Loucy (cell line): Measurements from ENCODE around the gene PLD5.

Source experiments
- EZH2phosphoT487 ChIP-seq: fragments of 200-600 bp; IDR thresholded peaks from 2 replicates; pipeline ENCODE4 v1.6.1; 2018; ENCODE audit warnings: antibody characterized with exemption, mild to moderate bottlenecking, moderate library complexity, borderline replicate concordance
- TF ChIP-seq, protein P1 (sequence below): fragments of 200-600 bp; sonication (generic); conservative IDR thresholded peaks from 2 replicates; pipeline ENCODE4 v1.5.1; 2014; ENCODE audit warnings: mild to moderate bottlenecking, antibody characterized with exemption, low read length

DNA sequence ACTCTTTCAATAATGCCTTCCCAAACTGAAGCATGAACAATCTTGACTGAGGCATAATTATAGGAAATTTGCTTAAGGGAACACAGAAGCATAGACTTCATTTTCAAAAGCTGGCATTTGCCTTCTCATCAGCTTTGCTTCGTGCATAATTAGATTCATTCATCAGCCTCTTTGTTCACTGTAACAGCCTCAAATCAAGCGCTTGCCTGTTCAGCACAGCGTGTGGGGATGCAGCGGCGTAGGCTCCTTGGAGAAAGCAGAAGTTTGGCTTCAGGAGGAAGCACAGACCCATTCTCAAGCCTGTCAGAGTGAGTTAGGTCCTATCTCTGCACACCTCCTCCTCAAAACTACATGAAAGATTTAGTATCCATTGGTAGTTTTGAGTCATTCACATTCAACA, 279.2 kb downstream of the PLD5 start:
- TF ChIP-seq, protein P1, sequence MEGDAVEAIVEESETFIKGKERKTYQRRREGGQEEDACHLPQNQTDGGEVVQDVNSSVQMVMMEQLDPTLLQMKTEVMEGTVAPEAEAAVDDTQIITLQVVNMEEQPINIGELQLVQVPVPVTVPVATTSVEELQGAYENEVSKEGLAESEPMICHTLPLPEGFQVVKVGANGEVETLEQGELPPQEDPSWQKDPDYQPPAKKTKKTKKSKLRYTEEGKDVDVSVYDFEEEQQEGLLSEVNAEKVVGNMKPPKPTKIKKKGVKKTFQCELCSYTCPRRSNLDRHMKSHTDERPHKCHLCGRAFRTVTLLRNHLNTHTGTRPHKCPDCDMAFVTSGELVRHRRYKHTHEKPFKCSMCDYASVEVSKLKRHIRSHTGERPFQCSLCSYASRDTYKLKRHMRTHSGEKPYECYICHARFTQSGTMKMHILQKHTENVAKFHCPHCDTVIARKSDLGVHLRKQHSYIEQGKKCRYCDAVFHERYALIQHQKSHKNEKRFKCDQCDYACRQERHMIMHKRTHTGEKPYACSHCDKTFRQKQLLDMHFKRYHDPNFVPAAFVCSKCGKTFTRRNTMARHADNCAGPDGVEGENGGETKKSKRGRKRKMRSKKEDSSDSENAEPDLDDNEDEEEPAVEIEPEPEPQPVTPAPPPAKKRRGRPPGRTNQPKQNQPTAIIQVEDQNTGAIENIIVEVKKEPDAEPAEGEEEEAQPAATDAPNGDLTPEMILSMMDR, result no peak
- TF ChIP-seq EZH2phosphoT487, result no peak
